IPS-18c (cell line): Measurements from ENCODE around the gene SLIT3.

Source experiments
- H3K4me3 ChIP-seq: 2 replicates; pipeline ENCODE4 v1.7.0; 2013; ENCODE audit warnings: low read depth, mild to moderate bottlenecking, low read length, moderate library complexity; ENCODE audit not compliant: insufficient read depth
- H3K9me3 ChIP-seq: one replicate; pipeline ENCODE4 v1.6.1; 2013; ENCODE audit warnings: mild to moderate bottlenecking, low read length, moderate library complexity; ENCODE audit not compliant: control insufficient read depth, insufficient read depth

SLIT3 gene

DNA sequence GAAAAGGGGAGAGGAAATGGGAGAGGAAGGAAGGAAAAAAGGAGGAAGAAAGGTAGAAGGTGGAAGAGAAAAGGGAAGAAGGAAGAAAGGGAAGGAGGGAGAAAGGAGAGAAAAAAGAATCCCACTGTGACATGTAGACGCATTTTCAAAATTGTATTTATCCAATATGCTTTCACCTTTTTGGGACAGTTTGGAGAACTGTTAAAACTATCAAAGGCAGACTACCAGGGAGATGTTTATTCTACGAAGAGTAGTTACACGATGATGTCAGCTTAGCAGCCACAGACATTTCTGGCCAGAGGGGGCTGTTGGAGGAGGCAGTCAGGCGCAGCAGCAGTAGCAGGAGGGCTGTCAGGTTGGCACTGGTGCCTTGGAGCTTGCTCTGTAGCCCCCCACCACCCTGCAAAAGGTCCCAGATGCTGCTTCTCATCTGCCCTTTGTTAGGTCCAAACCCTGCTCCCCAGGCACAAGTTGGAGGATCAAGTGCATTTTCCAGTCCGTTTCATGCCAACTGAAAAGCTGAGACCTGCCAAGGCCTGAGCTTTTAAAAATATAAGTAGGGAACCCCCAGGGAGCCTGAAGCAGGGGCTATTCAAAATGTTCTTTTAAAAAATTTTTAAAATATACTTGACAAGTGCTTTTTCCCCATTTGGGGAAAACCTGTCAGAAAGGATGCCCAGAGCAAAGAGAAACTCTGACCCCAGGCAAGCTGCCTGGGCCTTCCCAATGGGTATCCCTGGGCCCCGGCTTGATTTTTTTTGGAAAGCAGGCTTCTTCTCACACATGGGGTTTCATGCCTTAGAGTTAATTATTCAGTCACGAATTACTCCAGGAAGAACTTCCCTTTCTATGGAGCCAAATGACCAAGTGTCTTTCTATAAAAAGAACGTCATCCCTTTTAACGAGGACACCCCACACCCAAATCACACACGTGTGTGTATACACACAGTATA is 203.3 kb downstream of the SLIT3 start:
- no peaks in the 10 kb centered on the region for H3K9me3 ChIP-seq
- no peak overlapping the region for H3K4me3 ChIP-seq

DNA sequence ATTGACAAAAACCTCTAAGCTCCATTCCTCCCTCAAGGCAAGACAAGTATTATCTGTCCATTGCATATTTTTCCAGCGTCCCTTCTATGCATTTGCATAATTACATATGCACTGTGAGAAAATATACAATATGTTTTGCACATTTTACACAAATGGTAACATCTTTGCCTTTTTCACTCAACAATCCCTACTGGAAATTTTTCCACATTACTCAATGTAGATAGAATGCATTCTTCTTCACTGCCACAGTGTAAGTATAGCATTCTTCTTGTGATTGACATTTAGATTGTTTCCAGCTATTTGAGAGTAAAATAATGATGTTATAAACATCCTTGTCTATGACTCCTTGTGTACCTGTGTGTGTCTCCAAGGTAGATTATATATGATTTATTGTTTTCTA is 205.0 kb downstream of the SLIT3 start:
- no peaks in the 10 kb centered on the region for H3K9me3 ChIP-seq
- H3K4me3 ChIP-seq, result no peak overlapping the region

- Histone ChIP-seq H3K9me3 (no peaks in the 10 kb centered on the region), H3K4me3 (no peak overlapping the region)
Measured at GRCh38 chr5:169095410-169095960, 205.5 kb downstream of the SLIT3 start.

GRCh38 chr5:169094586-169095409 is 206.1 kb downstream of the SLIT3 start:
- Histone ChIP-seq H3K4me3 (no peak overlapping the region), H3K9me3 (no peaks in the 10 kb centered on the region)

DNA sequence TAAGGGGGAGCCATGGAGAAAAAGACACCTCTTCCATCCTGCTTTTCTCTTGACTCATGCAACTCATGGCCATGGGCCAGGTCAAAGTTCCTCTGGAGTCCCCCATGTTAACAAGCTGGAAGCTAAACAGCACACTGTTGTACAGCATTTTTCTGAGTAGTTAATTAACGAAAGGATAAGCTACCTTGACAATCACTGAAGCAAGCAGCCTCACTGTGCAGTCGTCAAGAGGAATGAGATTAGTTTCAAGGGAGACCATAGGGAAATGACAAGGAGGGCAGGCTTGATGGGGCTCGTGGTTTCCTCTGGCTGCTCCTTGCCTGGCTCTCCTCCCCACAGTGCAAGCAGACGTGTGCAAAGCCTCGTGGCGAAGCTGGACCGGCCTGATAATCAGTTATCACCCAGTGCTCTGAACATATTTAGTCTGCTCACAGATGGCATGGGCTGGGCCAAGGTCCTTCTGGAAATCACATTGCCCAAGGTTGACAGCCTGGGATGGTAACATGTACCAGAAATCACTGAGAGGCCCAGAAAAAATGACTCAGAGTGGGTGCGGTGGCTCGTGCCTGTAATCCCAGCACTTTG is 209.5 kb downstream of the SLIT3 start:
- Histone ChIP-seq H3K9me3 (no peaks in the 10 kb centered on the region), H3K4me3 (no peak overlapping the region)

DNA sequence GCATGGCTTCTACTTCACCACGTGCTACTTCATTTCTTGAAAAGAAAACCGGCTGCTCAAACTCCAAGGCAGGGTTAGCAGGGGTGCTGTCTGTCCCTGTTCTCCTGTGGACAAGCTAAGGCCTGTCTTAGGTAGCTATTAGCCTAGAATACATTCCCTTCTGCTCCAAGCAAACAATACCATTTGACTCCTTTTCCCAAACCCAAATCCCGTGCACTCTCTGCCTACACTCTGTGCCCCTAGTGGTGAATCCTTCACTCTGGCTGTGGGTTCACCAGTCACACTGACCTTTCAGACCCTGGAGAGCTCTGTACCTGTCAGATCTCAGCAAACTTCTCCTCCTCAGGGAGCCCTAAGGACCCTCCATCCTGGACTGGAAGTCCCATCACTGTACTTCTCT is 211.6 kb downstream of the SLIT3 start:
- H3K9me3 ChIP-seq, result no peaks in the 10 kb centered on the region
- H3K4me3 ChIP-seq, result no peak overlapping the region

DNA sequence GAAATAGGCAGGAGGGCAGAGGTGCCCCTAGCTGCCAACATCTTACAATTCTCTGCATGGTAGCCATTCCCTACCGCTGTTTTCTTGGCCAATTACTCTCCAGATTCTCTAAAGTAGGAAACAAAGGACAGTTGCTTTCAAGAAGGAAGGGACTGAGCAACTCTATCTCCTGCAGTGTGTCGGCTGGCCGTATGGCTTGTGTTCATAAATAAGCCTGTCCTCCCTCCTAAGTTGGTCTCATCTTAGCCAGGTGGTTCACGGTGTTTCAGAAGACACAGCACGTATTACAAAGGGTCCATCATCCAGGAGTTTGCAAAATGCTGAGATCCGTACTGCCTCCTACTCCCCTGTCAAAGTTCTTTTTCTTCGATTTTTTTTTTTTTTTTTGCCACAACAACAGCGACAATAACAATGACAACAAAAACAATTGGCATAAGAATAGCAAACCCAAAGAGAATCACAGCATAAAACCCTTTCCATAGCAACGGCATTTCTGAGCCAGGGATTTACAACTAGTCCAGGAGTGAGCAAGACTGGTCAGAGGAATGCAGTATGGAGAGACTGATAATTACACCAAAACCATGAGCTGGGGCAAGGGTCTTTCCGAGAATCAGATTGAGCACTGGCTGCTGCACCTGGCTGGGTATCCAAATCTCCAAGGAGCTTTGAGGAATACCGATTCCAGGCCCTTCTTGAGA is 212.8 kb downstream of the SLIT3 start:
- no peaks in the 10 kb centered on the region for H3K9me3 ChIP-seq
- H3K4me3 ChIP-seq, result no peak overlapping the region

DNA sequence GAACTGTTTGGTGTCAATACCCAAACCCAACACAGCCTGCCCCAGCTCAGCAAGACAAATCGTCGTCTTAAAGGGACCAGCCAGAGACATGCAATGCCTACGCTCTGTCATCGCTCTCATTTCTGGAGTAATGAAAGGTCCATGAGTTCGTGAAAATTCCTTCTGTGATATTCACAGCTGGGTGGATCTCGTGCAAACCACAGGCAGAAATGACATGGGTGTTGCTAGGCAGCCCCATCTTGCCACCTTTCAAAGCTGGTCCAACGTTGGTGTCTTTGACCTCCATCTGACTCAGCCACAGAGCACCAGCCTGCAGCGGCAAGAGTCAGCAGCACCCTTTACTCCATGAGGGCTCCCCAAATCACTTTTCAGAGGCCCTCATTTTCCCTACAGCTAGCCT is 215.3 kb downstream of the SLIT3 start:
- H3K4me3 ChIP-seq, result no peak overlapping the region; the same call in 1 of the 2 replicates
- no peaks in the 10 kb centered on the region for H3K9me3 ChIP-seq

DNA sequence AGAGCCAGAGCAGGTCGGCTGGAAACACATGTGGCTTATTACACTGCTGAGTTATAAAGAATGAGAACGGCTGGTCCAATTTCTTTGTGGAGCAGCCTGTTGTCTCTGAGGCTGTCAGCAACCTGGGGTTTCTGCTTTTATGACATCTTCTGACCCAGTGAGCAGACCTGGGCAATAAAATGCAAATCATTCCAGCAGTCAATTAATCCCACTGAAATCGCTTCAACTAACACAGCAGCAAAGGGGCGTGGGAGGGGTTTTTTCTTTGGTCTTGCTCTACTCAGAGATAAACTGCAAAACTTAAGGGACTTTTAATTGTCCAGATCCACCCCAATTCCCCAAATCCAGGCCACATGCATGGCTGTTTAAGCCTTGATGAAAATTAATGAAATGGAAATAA is 215.7 kb downstream of the SLIT3 start:
- Histone ChIP-seq H3K4me3 (no peak overlapping the region), H3K9me3 (no peaks in the 10 kb centered on the region)

DNA sequence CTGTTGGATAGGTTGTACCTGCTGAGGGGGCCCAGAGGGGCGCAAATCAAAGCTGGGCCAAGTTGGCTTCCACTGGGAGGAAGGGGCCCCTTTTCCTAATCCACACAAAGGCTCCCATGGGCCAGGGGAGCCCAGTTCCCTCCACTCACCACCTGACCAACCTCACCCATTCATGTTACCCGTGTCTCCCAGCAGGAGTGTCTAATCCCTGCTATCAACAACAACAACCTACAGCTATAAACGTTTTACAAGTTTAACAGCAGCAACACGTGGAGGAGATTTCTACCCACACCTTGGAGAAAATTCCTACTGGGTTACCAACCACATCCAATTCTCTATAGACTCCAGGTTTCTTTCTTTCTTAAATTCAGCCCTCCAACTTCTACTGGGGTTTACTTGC is 216.2 kb downstream of the SLIT3 start:
- H3K9me3 ChIP-seq, result no peaks in the 10 kb centered on the region
- no peak overlapping the region for H3K4me3 ChIP-seq

DNA sequence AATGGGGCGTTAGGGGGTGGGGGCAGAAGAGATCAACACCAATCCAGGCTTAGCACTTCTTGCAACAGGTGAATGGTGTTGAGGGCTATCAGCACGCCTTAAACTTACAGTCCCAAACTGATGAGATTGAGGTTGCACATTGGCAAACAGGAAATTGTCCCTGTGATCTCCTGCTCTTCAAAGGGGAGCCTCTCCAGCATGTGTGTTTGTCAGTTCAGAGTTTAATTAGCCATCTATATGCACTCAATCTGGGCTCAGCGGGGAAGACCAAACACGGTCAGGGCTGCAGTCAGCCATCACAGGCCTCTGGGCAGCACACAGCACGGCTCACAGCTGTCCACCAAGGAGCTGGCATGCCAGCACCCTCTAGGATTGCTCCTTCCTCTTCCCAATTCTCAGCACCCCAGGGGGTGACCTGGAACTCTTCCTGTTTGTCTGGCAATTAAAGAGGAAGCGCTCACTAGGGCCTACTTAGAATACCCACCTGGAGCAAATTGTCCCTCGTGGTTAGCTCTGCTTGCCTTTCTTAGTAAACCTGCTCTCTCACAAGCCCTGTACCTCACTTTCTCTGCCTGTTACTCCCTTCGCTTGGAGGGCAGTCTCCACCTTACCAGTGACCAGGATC is 217.4 kb downstream of the SLIT3 start:
- no peaks in the 10 kb centered on the region for H3K9me3 ChIP-seq
- no peak overlapping the region for H3K4me3 ChIP-seq

- H3K9me3 ChIP-seq, result no peaks in the 10 kb centered on the region
- no peak overlapping the region for H3K4me3 ChIP-seq
Measured at GRCh38 chr5:169081000-169081724, 219.8 kb downstream of the SLIT3 start.

DNA sequence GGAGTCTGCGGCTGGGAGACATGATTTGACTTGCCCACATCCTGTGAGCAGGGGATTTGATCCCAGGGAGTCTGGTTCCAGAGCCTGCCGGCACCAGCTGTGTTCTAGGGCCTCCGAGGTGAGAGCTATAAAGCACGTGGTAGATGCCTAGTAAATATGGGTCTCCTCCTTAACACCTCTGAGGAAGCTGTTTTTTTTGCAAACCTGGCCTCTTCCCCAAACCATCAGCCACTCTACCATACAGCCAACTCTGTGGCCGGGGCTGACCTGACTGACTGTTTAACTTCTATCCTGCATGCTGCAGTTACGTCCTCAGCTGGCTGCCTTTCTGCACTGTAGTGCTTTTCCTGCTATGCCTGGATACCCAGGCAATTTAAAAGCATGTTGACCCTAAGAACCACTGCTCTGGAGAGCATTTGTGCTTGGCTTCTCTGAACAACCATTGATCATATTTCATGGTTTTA is 220.5 kb downstream of the SLIT3 start:
- Histone ChIP-seq H3K9me3 (no peaks in the 10 kb centered on the region), H3K4me3 (no peak overlapping the region)

DNA sequence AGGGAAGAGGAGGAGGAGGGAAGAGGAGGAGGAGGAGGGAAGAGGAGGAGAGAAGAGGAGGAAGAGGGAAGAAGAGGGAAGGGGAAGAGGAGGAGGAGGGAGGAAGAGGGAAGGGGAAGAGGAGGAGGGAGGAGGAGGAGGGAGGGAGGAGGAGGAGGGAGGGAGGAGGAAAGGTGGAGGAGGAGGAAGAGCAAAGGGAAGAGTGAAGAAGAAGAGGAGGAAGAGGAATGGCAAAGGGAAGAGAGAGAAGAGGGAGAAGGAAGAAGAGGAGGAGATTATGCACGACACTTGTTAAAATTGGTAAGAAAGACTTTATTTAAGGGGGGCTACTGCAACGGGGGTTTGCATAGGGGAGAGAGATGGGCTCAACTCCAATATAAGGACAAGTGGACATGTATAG is 221.2 kb downstream of the SLIT3 start:
- Histone ChIP-seq H3K9me3 (no peaks in the 10 kb centered on the region), H3K4me3 (no peak overlapping the region)

DNA sequence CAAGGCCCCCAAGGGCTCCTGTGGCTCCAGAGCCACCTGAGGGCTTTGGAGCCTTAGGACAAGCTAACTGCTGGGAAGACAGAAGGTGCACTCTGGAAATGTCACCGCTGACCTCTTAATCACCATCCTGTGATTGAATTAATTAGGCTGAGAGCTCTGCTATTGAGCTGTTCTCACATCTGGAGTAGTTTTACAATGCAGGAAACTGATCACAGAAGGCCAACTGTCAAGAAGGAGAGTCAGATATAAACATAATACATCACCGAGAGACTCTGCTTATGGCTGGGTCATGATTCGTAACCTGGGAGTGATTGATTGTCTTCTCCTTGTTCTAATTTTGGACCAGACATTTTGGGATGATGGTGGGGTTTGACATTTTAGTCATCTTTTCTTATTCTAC is 226.1 kb downstream of the SLIT3 start:
- Histone ChIP-seq H3K9me3 (no peaks in the 10 kb centered on the region), H3K4me3 (no peak overlapping the region)

- H3K9me3 ChIP-seq, result no peaks in the 10 kb centered on the region
- H3K4me3 ChIP-seq, result no peak overlapping the region
Measured at GRCh38 chr5:169072233-169072632, 228.7 kb downstream of the SLIT3 start.
